ENCODE data around the gene UTP18. TPM values are rescaled to one million over a fixed set of nuclear protein-coding genes. Genes with fewer than 3 reads are reported as not detected.

The UTP18 gene
- total and polyA plus RNA-seq, 10 of the 15 experiments (the other 5 are each of a cell fraction or from before 2014, with no cell fraction given), result 31.0 to 111 (median 58.8) TPM

GRCh38 chr17:51279183-51279582 lies 18.8 kb downstream of the UTP18 start (continued):
- TF ChIP-seq SIN3A (IDR thresholded peaks at IDR 0.05; ENCODE audit: low read depth, low read length) (no peak), DPF2 (IDR thresholded peaks at IDR 0.05) (no peak), ZBTB11 (CRISPR knock-in tag; IDR thresholded peaks at IDR 0.05) (no peak)

- H3K36me3 ChIP-seq (ENCODE audit: control insufficient read depth in 2 of 2, insufficient read depth in 2 of 2, low read length in 1 of 2), result peaks cover 5 to 34% of the 10 kb centered on the region in 2 experiments
- H3K9ac ChIP-seq (ENCODE audit: control insufficient read depth, insufficient read depth, low read length), result no peak overlapping the region
- FAIRE-seq (no peak), ATAC-seq (no peak), DNase-seq (ENCODE audit: low read depth, low spot score) (no peak)
- no peaks in the 10 kb centered on the region for H3K9me3 ChIP-seq (replicated peaks; ENCODE audit: control insufficient read depth, insufficient read depth, low read length)
- intact Hi-C loops (cut with micrococcal nuclease; ENCODE audit: unreplicated experiment), result no loop called here
- BruUV-seq (replicated peaks), result no TSS peak
- CTCF ChIA-PET, result interaction anchor here (3.9 kb wide), 1 partner anchor 11 kb away, joined by 18 read pairs; no protein-coding TSS in a partner anchor
- no peak overlapping the region for H3K27ac ChIP-seq (ENCODE audit: control insufficient read depth, insufficient read depth)
- SMC1A ChIA-PET (ENCODE audit: uncharacterized antibody, unreplicated experiment), result interaction anchor here (3.1 kb wide), 1 partner anchor 11 kb away, joined by 11 read pairs; no protein-coding TSS in a partner anchor
- in situ Hi-C loops (cut with MboI), result no loop called here
- no peak overlapping the region for H2AFZ ChIP-seq (ENCODE audit: control insufficient read depth, low read depth, low read length)
- no peaks in the 10 kb centered on the region for H3K4me1 ChIP-seq (ENCODE audit: control insufficient read depth, insufficient read depth, low read length)
- POLR2A ChIA-PET, result no interaction called here
- 100% methylated on average over 1 of the region's 1 CpG for WGBS (ENCODE audit: insufficient coverage, insufficient replicate concordance, low lambda C conversion rate, missing lambda C conversion rate)
- H3K79me2 ChIP-seq (ENCODE audit: control insufficient read depth, insufficient read depth, low read length), result no peaks in the 10 kb centered on the region
- TF ChIP-seq IRF5 (IDR thresholded peaks at IDR 0.05; ENCODE audit: borderline replicate concordance), result no peak
- no peak for TF ChIP-seq ZNF207 (IDR thresholded peaks at IDR 0.05; ENCODE audit: borderline replicate concordance)
- H3K4me2 ChIP-seq (ENCODE audit: control insufficient read depth, insufficient read depth), result no peak overlapping the region
- H3K4me3 ChIP-seq, result no peak overlapping the region
- H3K27me3 ChIP-seq (replicated peaks in 1 of 2; ENCODE audit: control insufficient read depth in 2 of 2, insufficient read depth in 2 of 2, low read length in 1 of 2), result no peaks in the 10 kb centered on the region
- no peaks in the 10 kb centered on the region for H4K20me1 ChIP-seq (ENCODE audit: control insufficient read depth, insufficient read depth)
- RAD21 ChIA-PET (ENCODE audit: unreplicated experiment), result no interaction called here
These were observed 27.1 kb downstream of the UTP18 start for GRCh38 chr17:51287412-51287811.

All from GM12878 (cell line).